HCT116 (cell line): ENCODE data around the gene GNB5. TPM values are rescaled to one million over a fixed set of nuclear protein-coding genes. Genes with fewer than 3 reads are reported as not detected.

Experiments used
- ATAC-seq: fragments of 200-7000 bp; cut with Tn5 transposase; 2 replicates; pipeline ENCODE4 v1.9.1; 2020; ENCODE audit warnings: mild to moderate bottlenecking, moderate library complexity
- BruUV-seq: library from RNA; stranded (reverse); fragments of 400-500 nt; replicated peaks from 2 replicates; lab custom pipeline; 2021; lab: Mats Ljungman, UMichigan
- CTCF ChIA-PET: fragments of 300-600 bp; sonication (Branson Sonifier 250); formaldehyde crosslinking; loops from one replicate; lab custom pipeline; 2021; ENCODE audit warnings: antibody characterized with exemption; lab: Charles Lee
- POLR2A ChIA-PET: fragments of 300-600, 350-600 bp; sonication (Branson Sonifier 250); formaldehyde crosslinking; loops from one replicate; lab custom pipeline; 2021; ENCODE audit warnings: antibody characterized with exemption; lab: Charles Lee
- RAD21 ChIA-PET, 2 experiments: fragments of 300-600 bp; sonication (Branson Sonifier 250); formaldehyde crosslinking; loops; one replicate each; lab custom pipeline; 2023; ENCODE audit warnings: low total read pairs in 2 of 2; ENCODE audit not compliant: uncharacterized antibody in 2 of 2, unreplicated experiment in 2 of 2, low non-redundant PET in 1 of 2; lab: Charles Lee
- DNase-seq: peaks from one replicate; pipeline ENCODE4 v3.0.0-alpha.2; 2010; ENCODE audit warnings: low read depth, low spot score
- H2AFZ ChIP-seq: fragments of 200-600 bp; shearing (Covaris generic), sonication (generic); 2 replicates; pipeline ENCODE4 v1.6.1; 2017; ENCODE audit warnings: low read depth, mixed run types, mixed read lengths, antibody characterized with exemption, low read length; ENCODE audit not compliant: poor library complexity, severe bottlenecking
- H3K27ac ChIP-seq: 2 replicates; pipeline ENCODE4 v1.5.1; 2012; ENCODE audit warnings: low read depth, low read length
- H3K27me3 ChIP-seq: fragments of 200-600 bp; sonication (generic); 2 replicates; pipeline ENCODE4 v1.6.1; 2016; ENCODE audit warnings: mixed run types, low read length, mixed read lengths; ENCODE audit not compliant: insufficient read depth
- H3K36me3 ChIP-seq, 2 experiments: fragments of 200-500 bp in 1 of 2; fragments of 200-600 bp in 1 of 2; sonication (Bioruptor generic) in 1 of 2; sonication (generic) in 1 of 2; 2 replicates each; pipeline versions ENCODE4 v1.5.1 to v1.6.1; 2014 to 2016; ENCODE audit warnings: low read length in 2 of 2, inconsistent platforms in 1 of 2, mixed read lengths in 1 of 2, mixed run types in 1 of 2; ENCODE audit not compliant: insufficient read depth in 2 of 2, control insufficient read depth in 1 of 2
- H3K4me1 ChIP-seq, 2 experiments: fragments of 200-600 bp in 1 of 2; sonication (generic) in 1 of 2; 2 replicates each; pipeline versions ENCODE4 v1.5.1 to v1.6.1; 2012 to 2017; ENCODE audit warnings: low read length in 2 of 2, inconsistent platforms in 1 of 2, mild to moderate bottlenecking in 1 of 2, mixed read lengths in 1 of 2, mixed run types in 1 of 2, moderate library complexity in 1 of 2; ENCODE audit not compliant: insufficient read depth in 2 of 2, control insufficient read depth in 1 of 2
- H3K4me2 ChIP-seq: fragments of 200-600 bp; sonication (generic); 2 replicates; pipeline ENCODE4 v1.6.1; 2017; ENCODE audit warnings: mixed run types, low read length, mixed read lengths
- H3K4me3 ChIP-seq, 2 experiments: fragments of 200-600 bp in 1 of 2; sonication (generic) in 1 of 2; replicated peaks in 1 of 2; 2 replicates each; pipeline ENCODE4 v1.5.1; 2011 to 2016; ENCODE audit warnings: low read length in 2 of 2, control low read depth in 1 of 2, low read depth in 1 of 2, mild to moderate bottlenecking in 1 of 2, mixed read lengths in 1 of 2, mixed run types in 1 of 2
- H3K79me2 ChIP-seq: fragments of 200-600 bp; sonication (generic); 2 replicates; pipeline ENCODE4 v1.6.1; 2017; ENCODE audit warnings: mild to moderate bottlenecking, mixed run types, low read length, moderate library complexity, mixed read lengths; ENCODE audit not compliant: insufficient read depth
- H3K9ac ChIP-seq: fragments of 200-600 bp; sonication (generic); 2 replicates; pipeline ENCODE4 v1.6.1; 2016; ENCODE audit warnings: low read length, mixed read lengths
- H3K9me2 ChIP-seq: fragments of 200-600 bp; sonication (generic), shearing (Covaris generic); 2 replicates; pipeline ENCODE4 v1.6.1; 2017; ENCODE audit warnings: mixed run types, mild to moderate bottlenecking, moderate library complexity; ENCODE audit not compliant: insufficient read depth
- H3K9me3 ChIP-seq, 2 experiments: fragments of 200-500 bp in 1 of 2; fragments of 200-600 bp in 1 of 2; sonication (Bioruptor generic) in 1 of 2; sonication (generic) in 1 of 2; 2 replicates each; pipeline ENCODE4 v1.6.1; 2014 to 2017; ENCODE audit warnings: low read length in 2 of 2, mixed read lengths in 2 of 2, inconsistent platforms in 1 of 2, low read depth in 1 of 2, mild to moderate bottlenecking in 1 of 2, mixed run types in 1 of 2, moderate library complexity in 1 of 2; ENCODE audit not compliant: control insufficient read depth in 1 of 2, insufficient read depth in 1 of 2
- H4K20me1 ChIP-seq: fragments of 200-600 bp; sonication (generic), shearing (Covaris generic); 2 replicates; pipeline ENCODE4 v1.6.1; 2017; ENCODE audit warnings: mixed run types, mild to moderate bottlenecking, moderate library complexity; ENCODE audit not compliant: insufficient read depth
- CEBPB ChIP-seq: IDR thresholded peaks from 2 replicates; pipeline ENCODE4 v1.6.1; 2012; ENCODE audit warnings: low read depth
- EGR1 ChIP-seq: IDR thresholded peaks from 2 replicates; pipeline ENCODE4 v1.6.1; 2012; ENCODE audit warnings: low read depth
- ELF1 ChIP-seq: IDR thresholded peaks from 2 replicates; pipeline ENCODE4 v1.6.1; 2012; ENCODE audit warnings: low read depth, borderline replicate concordance
- EZH2 ChIP-seq: fragments of 200-600 bp; sonication (generic); IDR thresholded peaks from 2 replicates; pipeline ENCODE4 v1.6.1; 2017; ENCODE audit warnings: antibody characterized with exemption, mixed run types
- FOSL1 ChIP-seq: IDR thresholded peaks from 2 replicates; pipeline ENCODE4 v1.6.1; 2012; ENCODE audit warnings: low read depth
- MAX ChIP-seq: IDR thresholded peaks from 2 replicates; pipeline ENCODE4 v1.6.1; 2012
- POLR2A ChIP-seq: IDR thresholded peaks from 2 replicates; pipeline ENCODE4 v1.7.0; 2011; ENCODE audit warnings: borderline replicate concordance; ENCODE audit not compliant: insufficient read depth, insufficient read length; ENCODE audit errors: extremely low read depth
- RAD21 ChIP-seq: IDR thresholded peaks from 2 replicates; pipeline ENCODE4 v1.6.1; 2012; ENCODE audit warnings: low read depth, mild to moderate bottlenecking
- SIN3A ChIP-seq: IDR thresholded peaks from 2 replicates; pipeline ENCODE4 v1.6.1; 2012; ENCODE audit warnings: low read depth
- SRF ChIP-seq: IDR thresholded peaks from 2 replicates; pipeline ENCODE4 v1.6.1; 2012; ENCODE audit warnings: low read depth
- YY1 ChIP-seq: IDR thresholded peaks from 2 replicates; pipeline ENCODE4 v1.6.1; 2011; ENCODE audit warnings: low read length, low read depth, moderate library complexity, mild to moderate bottlenecking; ENCODE audit not compliant: insufficient replicate concordance; ENCODE audit errors: extremely low read depth
- ZBTB33 ChIP-seq: IDR thresholded peaks from 2 replicates; pipeline ENCODE4 v1.6.1; 2011; ENCODE audit warnings: mild to moderate bottlenecking, low read length, moderate library complexity; ENCODE audit not compliant: insufficient replicate concordance; ENCODE audit errors: extremely low read depth
- intact Hi-C: fragments of 100-400 bp; cut with micrococcal nuclease; formaldehyde crosslinking; loops from 2 replicates; pipeline ENCODE4 v1.10.0; 2022
- total RNA-seq: library from RNA; stranded (reverse); gene quantifications from one replicate; pipeline ENCODE4 v1.2.1, GENCODE V29; 2021; ENCODE audit not compliant: unreplicated experiment

GNB5 gene
- total RNA-seq, 1 experiment from 2014 or later, result 27.6 TPM

- Histone ChIP-seq H3K9me2 (no peaks in the 10 kb centered on the region), H3K27me3 (no peaks in the 10 kb centered on the region), H3K4me1 (no peaks in the 10 kb centered on the region), H3K9ac (no peak overlapping the region), H3K4me2 (no peak overlapping the region), H3K27ac (no peak overlapping the region), H2AFZ (no peak overlapping the region), H3K79me2 (no peaks in the 10 kb centered on the region), H4K20me1 (no peaks in the 10 kb centered on the region), H3K4me3 (no peak overlapping the region), H3K36me3 (peaks cover 50 to 54% of the 10 kb centered on the region in 2 experiments), H3K9me3 (no peaks in the 10 kb centered on the region)
- ChIA-PET POLR2A (no interaction called here), CTCF (interaction anchor here (2.5 kb wide), 1 partner anchor 12 kb away, joined by 12 read pairs; no protein-coding TSS in a partner anchor), RAD21 (no interaction called here)
- DNase-seq, result no peak
- intact Hi-C loops, result no loop called here
- no peak for TF ChIP-seq EZH2
- TF ChIP-seq RAD21, result no peak
- no peak for TF ChIP-seq SRF
- BruUV-seq, result no TSS peak
- no peak for ATAC-seq
Observed at GRCh38 chr15:52220937-52221660, 29.9 kb upstream of the GNB5 start.

- no peak for DNase-seq
- no peak overlapping the region for H2AFZ ChIP-seq
- ChIA-PET CTCF (interaction anchor here (2.5 kb wide), 1 partner anchor 12 kb away, joined by 12 read pairs; no protein-coding TSS in a partner anchor), POLR2A (no interaction called here), RAD21 (no interaction called here)
- no peaks in the 10 kb centered on the region for H3K4me1 ChIP-seq
- H3K9ac ChIP-seq, result no peak overlapping the region
- H3K27me3 ChIP-seq, result no peaks in the 10 kb centered on the region
- no peaks in the 10 kb centered on the region for H4K20me1 ChIP-seq
- H3K36me3 ChIP-seq, result peaks cover 45 to 54% of the 10 kb centered on the region in 2 experiments
- H3K4me3 ChIP-seq, result no peak overlapping the region
- no peaks in the 10 kb centered on the region for H3K9me2 ChIP-seq
- no peaks in the 10 kb centered on the region for H3K9me3 ChIP-seq
- no TSS peak for BruUV-seq
- H3K4me2 ChIP-seq, result no peak overlapping the region
- intact Hi-C loops, result no loop called here
- TF ChIP-seq SIN3A (no peak), POLR2A (no peak), CEBPB (no peak), MAX (no peak), FOSL1 (no peak), ZBTB33 (no peak), YY1 (no peak), ELF1 (no peak), EGR1 (no peak), SRF (no peak)
- no peak overlapping the region for H3K27ac ChIP-seq
- no peaks in the 10 kb centered on the region for H3K79me2 ChIP-seq
- no peak for ATAC-seq
Observed at GRCh38 chr15:52220251-52220650, 29.1 kb upstream of the GNB5 start.
